ENCODE measurements around the gene SCLY. TPM values are rescaled to one million over a fixed set of nuclear protein-coding genes. Genes with fewer than 3 reads are reported as not detected.

The SCLY gene
- total RNA-seq, 1 experiment from 2014 or later = 28.7 TPM

DNA sequence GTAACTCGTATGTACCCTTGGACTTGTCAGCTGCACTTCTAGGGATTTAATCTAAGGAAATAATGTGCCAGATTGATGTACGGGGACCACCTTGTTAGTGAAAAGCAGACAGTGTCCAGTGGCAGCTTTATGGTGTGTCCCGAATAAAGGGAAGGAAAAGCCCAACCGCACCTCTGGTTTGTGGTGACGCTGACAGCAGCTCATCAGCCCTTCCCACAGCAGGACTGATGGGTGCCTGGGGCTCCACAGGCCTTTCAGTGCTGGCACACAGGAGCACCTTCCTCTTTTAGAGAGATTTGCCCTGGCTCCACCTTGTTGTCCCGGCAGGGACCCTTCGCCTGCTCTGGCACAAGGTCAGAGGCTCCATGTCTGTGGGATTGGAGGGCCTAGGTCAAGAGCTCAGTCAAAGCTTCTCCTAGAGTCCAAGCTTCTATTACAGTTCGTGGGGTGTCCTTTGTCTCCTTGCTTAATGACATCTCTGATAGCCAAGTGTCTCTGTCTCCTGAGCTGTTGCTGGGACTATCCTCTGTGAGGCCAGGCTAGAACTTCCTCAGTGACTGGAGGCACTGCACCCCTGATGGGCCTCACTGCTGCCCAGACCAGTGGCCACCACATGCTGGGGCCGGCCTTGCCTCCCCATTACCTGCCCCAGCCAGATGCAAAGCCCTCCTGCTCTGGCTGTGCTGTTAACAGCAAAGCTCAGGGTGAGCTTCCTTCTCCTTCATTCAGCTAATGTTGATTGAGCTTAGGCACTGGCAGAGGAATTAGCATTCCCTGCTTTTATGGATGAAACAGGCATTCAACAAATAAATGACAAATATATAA, 33.0 kb upstream of the SCLY start:
- RAD21 ChIA-PET (ENCODE audit: low non-redundant PET in 1 of 2, low total read pairs in 2 of 2, uncharacterized antibody in 2 of 2, unreplicated experiment in 2 of 2) = no interaction called here
- CTCF ChIA-PET = no interaction called here
- Histone ChIP-seq H3K27me3 (ENCODE audit: insufficient read depth, low read length) (no peaks in the 10 kb centered on the region), H3K79me2 (ENCODE audit: insufficient read depth, low read length) (no peaks in the 10 kb centered on the region), H4K20me1 (ENCODE audit: insufficient read depth) (no peaks in the 10 kb centered on the region), H2AFZ (ENCODE audit: low read depth, low read length, poor library complexity, severe bottlenecking) (no peak overlapping the region), H3K4me1 (ENCODE audit: control insufficient read depth in 1 of 2, insufficient read depth in 2 of 2, low read length in 2 of 2) (no peaks in the 10 kb centered on the region), H3K4me3 (replicated peaks in 1 of 2; ENCODE audit: low read depth in 1 of 2, low read length in 2 of 2) (no peak overlapping the region), H3K4me2 (ENCODE audit: low read length) (no peak overlapping the region), H3K9me2 (ENCODE audit: insufficient read depth) (no peaks in the 10 kb centered on the region), H3K9me3 (ENCODE audit: control insufficient read depth in 1 of 2, insufficient read depth in 1 of 2, low read depth in 1 of 2, low read length in 2 of 2) (no peaks in the 10 kb centered on the region), H3K27ac (ENCODE audit: low read depth, low read length) (no peak overlapping the region), H3K36me3 (ENCODE audit: control insufficient read depth in 1 of 2, insufficient read depth in 2 of 2, low read length in 2 of 2) (peaks cover 0 to 6% of the 10 kb centered on the region in 2 experiments; a peak in 1 of 4 replicates), H3K9ac (ENCODE audit: low read length) (no peak overlapping the region)
- BruUV-seq (replicated peaks) = no TSS peak
- TF ChIP-seq, protein P1, sequence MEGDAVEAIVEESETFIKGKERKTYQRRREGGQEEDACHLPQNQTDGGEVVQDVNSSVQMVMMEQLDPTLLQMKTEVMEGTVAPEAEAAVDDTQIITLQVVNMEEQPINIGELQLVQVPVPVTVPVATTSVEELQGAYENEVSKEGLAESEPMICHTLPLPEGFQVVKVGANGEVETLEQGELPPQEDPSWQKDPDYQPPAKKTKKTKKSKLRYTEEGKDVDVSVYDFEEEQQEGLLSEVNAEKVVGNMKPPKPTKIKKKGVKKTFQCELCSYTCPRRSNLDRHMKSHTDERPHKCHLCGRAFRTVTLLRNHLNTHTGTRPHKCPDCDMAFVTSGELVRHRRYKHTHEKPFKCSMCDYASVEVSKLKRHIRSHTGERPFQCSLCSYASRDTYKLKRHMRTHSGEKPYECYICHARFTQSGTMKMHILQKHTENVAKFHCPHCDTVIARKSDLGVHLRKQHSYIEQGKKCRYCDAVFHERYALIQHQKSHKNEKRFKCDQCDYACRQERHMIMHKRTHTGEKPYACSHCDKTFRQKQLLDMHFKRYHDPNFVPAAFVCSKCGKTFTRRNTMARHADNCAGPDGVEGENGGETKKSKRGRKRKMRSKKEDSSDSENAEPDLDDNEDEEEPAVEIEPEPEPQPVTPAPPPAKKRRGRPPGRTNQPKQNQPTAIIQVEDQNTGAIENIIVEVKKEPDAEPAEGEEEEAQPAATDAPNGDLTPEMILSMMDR (IDR thresholded peaks at IDR 0.05 in 2 of 3, conservative IDR thresholded peaks at IDR 0.05 in 1 of 3; ENCODE audit: borderline replicate concordance in 1 of 3, insufficient read depth in 1 of 3, low read depth in 2 of 3, low read length in 2 of 3) = no peak
- TF ChIP-seq POLR2AphosphoS5 (IDR thresholded peaks at IDR 0.05; ENCODE audit: low read depth, low read length) (no peak), FOSL1 (IDR thresholded peaks at IDR 0.05; ENCODE audit: low read depth) (no peak)
- no peak for DNase-seq (ENCODE audit: low read depth, low spot score)
- no peak for ATAC-seq
- POLR2A ChIA-PET = no interaction called here
- intact Hi-C loops (cut with micrococcal nuclease) = no loop called here

DNA sequence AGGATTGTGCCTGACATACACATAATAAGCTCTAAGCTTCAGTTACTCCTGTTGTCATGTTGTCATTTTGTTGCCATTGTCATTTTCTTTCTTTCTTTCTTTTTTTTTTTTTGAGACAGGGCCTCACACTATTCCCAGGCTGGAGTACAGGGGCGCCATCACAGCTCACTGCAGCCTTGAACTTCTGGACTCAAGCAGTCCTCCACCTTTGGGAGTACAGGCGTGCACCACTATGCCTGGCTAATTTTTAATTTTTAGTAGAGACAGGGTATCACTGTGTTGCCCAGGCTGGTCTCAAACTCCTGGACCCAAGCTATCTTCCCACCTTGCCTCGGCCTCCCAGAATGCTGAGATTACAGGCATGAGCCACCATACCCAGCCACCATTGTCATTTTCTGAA, 30.9 kb upstream of the SCLY start:
- Histone ChIP-seq H3K9me3 (ENCODE audit: control insufficient read depth in 1 of 2, insufficient read depth in 1 of 2, low read depth in 1 of 2, low read length in 2 of 2) (no peaks in the 10 kb centered on the region), H3K9ac (ENCODE audit: low read length) (no peak overlapping the region), H3K79me2 (ENCODE audit: insufficient read depth, low read length) (no peaks in the 10 kb centered on the region), H4K20me1 (ENCODE audit: insufficient read depth) (no peaks in the 10 kb centered on the region), H3K4me2 (ENCODE audit: low read length) (no peak overlapping the region), H3K9me2 (ENCODE audit: insufficient read depth) (no peaks in the 10 kb centered on the region), H3K4me3 (replicated peaks in 1 of 2; ENCODE audit: low read depth in 1 of 2, low read length in 2 of 2) (no peak overlapping the region), H3K27ac (ENCODE audit: low read depth, low read length) (no peak overlapping the region), H3K27me3 (ENCODE audit: insufficient read depth, low read length) (no peaks in the 10 kb centered on the region), H2AFZ (ENCODE audit: low read depth, low read length, poor library complexity, severe bottlenecking) (no peak overlapping the region), H3K4me1 (ENCODE audit: control insufficient read depth in 1 of 2, insufficient read depth in 2 of 2, low read length in 2 of 2) (no peaks in the 10 kb centered on the region), H3K36me3 (ENCODE audit: control insufficient read depth in 1 of 2, insufficient read depth in 2 of 2, low read length in 2 of 2) (peaks cover 0 to 6% of the 10 kb centered on the region in 2 experiments; a peak in 1 of 4 replicates)
- RAD21 ChIA-PET (ENCODE audit: low non-redundant PET in 1 of 2, low total read pairs in 2 of 2, uncharacterized antibody in 2 of 2, unreplicated experiment in 2 of 2) = no interaction called here
- POLR2A ChIA-PET = no interaction called here
- ATAC-seq (no peak), DNase-seq (ENCODE audit: low read depth, low spot score) (no peak)
- no TSS peak for BruUV-seq (replicated peaks)
- TF ChIP-seq ZNF274 (IDR thresholded peaks at IDR 0.05; ENCODE audit: low read depth, low read length) = no peak
- intact Hi-C loops (cut with micrococcal nuclease) = no loop called here
- CTCF ChIA-PET = no interaction called here
